NCI-H1105 (cell line): ENCODE data around the gene TOMM40L.
A peak's percentile ranks its signal among the peaks of the same experiment; 100 is the strongest.
"Not testable (repeated sequence)": the region's sequence is repeated elsewhere in the genome, so short reads cannot be mapped to it uniquely, and the experiment has no call there.

ENCODE experiments used
- DNase-seq: peaks from one replicate; lab custom pipeline; 2025; lab: John Stamatoyannopoulos, UW

The TOMM40L gene

DNA sequence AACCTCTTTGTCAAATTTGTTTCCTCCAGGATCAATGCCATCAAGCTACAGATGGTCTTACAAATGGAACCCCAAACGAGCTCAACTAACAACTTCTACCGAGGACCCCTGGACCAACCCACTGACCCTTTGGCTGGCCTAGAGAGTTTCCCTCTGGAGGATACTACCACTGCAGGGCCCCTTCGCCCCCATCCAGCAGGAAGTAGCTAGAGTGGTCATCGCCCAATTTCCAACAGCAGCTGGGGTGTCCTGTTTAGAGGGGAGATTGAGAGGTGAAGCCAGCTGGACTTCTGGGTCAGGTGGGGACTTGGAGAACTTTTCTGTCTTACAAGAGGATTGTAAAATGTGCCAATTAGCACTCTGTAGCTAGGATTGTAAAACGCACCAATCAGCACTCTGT is 31.2 kb downstream of the TOMM40L start:
- DNase-seq, result not testable (repeated sequence)

DNA sequence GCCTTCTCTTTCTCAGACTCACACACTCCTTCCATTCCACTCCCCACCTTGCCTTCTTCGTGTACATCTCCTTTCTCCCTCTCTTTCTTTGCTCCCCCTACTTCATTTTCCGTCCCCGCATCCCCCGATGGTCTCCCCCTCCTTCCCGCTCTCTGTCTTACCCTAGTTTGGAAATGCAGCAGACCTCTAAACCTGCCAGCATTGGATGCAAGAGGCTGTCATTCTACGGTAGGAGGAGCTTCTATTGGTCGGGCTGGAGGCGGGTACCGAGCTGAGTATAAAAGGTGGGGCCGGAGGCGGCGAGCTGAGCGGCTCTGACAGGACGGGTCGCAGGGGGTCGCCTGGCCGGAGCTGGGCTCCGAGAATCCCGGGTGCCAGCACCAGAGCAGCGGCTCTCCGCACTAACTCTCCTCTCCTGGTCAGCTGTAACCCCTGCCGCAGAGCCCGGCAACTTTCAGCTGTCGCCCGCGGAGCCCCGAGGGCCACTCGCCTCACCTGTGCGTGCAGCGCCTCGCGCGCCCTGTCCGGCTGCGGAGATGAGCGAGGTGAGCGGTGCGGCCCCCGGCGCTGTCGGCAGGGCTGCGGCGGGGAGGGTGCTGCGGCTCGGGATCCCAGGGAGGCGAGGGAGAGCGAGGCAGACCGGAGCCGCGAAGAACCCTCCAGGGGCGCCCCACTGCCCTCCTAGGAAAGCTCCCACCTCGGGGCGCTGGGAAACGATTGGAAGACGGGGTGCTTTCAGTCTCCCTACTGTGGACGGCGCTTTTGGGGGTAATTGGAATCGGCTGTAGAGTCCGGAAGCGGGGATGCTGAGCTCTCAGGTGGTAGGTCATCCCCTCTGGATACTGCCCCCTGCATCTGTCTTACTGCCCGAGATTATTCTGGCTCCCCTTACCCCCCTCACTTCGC is 32.8 kb downstream of the TOMM40L start, which contains the start of gene PCP4L1:
Gene PCP4L1, plus strand, starts transcription at position 307 of the 906 bp plus-strand sequence. Its CDS starts 230 bp downstream, at position 537.
- peak; percentile 66 for DNase-seq

GRCh38 chr1:161259345-161259702 is 33.5 kb downstream of the TOMM40L start:
- DNase-seq, result no peak

DNA sequence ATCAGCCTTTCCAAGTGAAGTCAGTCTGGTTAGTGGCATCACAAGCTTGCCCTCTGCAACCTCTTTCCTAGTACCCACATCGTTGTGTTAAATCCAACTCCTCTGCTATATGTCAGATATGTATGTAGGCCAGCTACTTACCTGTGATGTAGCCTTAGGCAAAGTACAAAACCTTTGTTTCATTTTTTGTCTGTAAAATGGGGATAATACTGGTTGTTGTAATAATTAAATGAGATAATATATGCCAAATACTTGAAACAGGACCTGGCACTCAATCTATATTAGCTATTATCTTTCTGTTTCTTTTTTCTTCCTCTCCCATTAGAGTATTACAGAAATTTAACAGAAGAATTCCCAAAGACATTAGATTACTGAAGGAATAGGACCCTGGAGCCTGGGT is 33.9 kb downstream of the TOMM40L start:
- DNase-seq, result no peak

DNA sequence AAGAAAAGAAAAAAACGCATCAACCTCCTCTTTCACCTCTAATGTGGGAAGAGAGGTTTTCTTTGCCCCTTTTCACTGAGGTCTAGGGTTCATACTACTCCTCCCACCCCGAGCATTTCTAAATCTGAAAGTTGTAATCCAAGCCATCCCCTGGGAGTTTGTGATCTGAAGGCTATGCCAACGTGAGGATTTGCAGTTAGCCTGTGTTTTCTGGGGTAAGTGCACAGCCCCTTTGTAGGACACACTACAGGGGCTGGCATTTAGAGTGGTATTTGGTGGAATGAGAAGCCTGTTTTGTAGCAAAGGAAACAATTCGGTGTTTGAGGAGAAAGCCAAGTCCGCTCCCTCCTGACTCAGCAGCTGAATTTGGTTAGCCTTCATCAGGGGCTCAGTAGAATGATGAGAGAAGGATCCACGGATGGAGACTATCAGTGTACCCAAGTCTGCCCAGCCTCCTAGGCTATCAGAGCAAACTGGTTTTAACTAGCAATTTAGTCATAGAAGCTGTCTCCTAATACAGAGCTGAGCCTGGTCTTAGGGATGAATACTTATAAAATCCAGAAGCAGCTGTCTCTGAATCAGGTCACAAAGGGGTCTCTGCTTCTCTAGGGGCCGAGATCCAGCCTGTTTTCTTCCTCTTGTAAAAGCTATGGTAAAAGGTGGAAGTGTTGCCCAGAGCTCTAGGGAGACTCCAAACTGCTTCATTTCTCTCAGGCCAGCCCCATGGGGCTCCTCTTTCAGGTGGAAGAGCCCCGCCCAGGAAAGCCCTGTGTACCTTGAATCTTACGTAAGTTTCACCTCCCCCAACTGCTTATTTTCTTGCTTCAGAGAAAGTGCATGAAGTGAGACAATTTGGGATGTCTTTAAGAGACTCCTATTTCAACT is 34.8 kb downstream of the TOMM40L start:
- DNase-seq, result no peak

DNA sequence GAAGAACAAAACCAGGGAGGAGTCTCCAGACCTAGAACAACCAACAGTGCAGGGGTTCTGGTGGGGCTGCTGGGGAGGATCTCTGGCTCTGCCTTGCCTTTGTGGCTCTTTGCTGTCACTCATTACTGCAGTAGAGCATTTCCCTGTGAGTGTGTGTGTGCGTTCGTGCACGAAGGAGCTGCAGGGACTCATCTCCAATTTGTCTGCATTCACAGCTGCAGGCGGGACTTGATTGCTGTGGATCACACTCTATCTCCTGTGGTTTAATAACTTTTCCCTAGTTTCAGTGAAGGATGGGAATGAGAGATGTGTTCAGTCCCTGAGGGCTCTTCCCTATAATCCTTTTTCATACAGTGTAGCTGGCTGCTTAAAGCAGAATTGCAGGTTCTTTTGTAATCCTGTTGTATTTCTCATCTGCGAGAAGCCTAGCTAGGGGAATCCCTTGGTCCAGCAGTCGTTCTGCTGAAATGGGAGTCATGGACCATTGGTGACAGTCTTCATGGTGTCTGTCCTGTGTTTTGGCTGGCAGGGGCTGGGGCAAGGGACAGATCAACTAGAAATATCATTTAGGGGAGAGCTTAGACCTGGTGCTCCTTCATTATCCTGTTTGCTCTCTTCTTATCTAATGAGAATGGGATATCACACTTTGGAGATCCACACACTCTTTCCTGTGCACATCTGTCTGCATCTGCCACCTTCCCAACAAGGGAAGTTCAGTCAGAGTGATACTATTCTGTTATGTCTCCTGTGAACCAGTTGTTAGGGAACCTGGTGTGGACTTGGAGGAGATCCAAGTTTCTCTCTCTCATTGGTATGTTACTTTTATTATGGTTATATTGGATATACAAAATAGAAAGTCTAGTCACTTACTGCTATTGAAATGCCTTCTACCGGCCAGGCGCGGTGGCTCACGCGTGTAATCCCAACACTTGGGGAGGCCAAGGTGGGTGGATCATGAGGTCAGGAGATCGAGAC is 35.7 kb downstream of the TOMM40L start:
- DNase-seq, result no peak

- DNase-seq, result no peak
Measured at GRCh38 chr1:161265305-161265704, 39.4 kb downstream of the TOMM40L start.

DNA sequence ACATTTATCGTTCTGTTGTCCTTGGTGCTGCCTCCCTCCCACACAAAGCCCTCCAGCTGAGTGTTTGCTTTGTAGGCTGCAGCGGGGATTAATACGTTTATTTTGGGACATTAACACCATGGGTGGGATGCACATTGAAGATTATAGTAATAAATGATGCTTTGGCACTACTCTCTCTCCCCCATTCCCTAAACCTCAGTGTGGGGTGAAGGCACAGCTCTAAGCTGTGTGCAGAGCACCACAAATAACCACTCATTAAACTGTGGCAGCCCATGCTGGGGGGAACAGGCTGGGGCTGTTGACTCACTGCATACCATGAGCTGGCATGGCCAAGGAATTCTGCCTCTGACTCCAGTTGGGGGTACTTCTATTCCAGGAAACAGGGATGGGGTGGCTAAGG is 40.3 kb downstream of the TOMM40L start:
- DNase-seq, result no peak

DNA sequence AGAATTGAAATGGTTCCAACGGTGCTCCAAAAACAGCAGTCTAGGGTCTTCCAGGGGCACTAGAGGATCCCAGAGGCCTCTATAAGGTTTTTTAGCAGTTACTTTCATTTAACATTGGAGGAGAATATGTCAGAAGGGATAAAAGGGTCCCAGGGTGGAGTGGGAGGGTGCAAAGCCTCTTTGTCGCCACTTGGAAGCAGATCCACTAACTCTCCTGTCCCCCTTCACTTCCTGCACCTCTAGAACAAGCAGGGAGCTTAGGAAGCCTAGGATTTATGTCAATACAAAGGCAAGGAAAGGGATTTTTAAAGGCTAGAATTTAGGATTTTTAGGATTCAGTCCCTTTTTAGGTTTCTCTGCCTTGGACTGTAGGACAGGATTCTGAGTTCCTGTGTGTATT is 41.0 kb downstream of the TOMM40L start:
- no peak for DNase-seq

DNA sequence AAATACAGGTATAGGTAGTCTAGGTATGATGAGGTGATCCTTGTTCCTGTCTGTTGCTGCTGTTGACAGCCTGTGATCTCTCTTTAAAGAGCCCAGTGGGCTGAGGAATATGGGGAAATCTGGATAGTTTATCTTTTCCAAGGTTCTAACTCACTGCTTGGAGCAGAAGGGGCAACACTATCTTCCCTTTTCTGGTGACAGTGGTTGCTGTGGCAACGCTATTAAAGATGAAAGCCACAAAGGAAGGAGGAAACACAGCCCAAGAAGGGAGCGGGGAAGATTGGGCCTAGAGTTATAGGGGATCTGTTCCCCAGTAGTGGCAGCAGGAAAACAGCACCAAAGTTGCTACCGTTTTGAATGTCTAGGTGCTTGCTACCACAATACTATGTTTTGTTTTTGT is 41.5 kb downstream of the TOMM40L start:
- DNase-seq, result no peak

DNA sequence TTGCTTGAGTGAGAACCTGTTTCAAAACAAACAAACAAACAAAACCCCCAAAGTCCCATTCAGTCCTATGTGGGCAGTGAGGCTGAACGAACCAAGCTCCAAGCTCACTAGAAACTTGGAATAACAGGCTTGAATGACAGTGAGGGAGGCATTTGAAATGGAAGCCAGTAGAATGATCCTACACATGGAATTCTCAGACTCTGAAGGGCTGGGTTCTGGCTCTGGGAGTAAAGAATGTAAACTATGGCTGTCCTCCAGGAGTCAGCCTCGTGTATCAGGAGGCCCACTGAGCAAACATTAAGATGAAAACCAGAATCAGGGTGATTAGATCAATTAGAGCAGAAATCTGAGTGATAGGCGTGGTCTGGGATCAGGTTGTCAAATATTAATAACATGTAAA is 47.5 kb downstream of the TOMM40L start:
- DNase-seq, result no peak

DNA sequence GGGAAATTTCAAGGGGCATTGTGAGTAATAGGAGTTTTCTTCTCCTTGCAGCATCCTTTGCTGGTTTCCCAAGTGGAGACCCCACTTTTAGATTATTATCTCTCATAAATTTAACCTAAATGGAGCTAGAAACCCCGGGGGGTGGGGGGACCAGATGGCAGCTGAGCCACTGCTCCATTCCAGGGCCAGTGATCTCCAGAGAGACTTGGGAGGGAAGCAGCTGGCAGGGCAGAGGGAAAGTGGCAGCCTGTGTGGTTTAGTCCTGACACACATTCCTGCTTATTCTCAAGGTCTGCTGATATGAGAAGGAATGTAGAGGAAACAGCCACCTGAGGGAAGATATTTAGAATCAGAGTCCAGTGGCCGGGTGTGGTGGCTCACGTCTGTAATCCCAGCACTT is 49.0 kb downstream of the TOMM40L start:
- no peak for DNase-seq
